ENCODE results near the gene PNKP. TPM values are rescaled to one million over a fixed set of nuclear protein-coding genes. Genes with fewer than 3 reads are reported as not detected.

The PNKP gene
- total and polyA plus RNA-seq, 2 experiments from 2014 or later, result 74.5 to 98.4 TPM

DNA sequence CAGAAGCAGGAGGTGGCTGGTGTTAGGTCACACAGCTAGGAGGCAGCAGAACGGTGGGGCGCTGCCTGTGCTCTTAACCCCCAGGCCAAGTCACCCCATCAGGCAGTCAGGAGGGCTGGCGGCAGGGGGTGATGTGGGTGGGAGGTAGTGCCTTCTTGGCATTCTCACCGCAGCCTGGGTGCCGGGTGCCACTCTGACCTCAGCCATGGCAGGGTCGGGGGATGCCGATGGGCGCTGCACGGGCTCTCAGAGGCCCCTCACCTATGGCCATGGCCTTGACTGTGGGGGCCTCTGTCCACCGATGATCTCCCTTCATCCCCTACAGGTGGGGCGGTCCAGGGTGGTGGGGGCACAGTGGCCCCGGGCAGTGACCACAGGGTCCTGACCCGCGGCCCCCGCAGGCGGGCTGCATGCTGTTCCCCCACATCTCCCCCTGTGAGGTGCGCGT, 10.8 kb downstream of the PNKP start:
- no peak for TF ChIP-seq CTCF (IDR thresholded peaks at IDR 0.05; ENCODE audit: low read depth, low read length)
- peaks cover 49% of the 10 kb centered on the region for H3K36me3 ChIP-seq

GRCh38 chr19:49855676-49856573, 11.5 kb downstream of the PNKP start:
- Histone ChIP-seq H3K4me1 (ENCODE audit: low read depth) (peaks cover 10% of the 10 kb centered on the region), H3K27me3 (no peaks in the 10 kb centered on the region), H3K27ac (peak overlapping the region; percentile 72), H3K9me3 (ENCODE audit: low read depth) (no peaks in the 10 kb centered on the region), H3K4me3 (no peak overlapping the region), H3K36me3 (peaks cover 47% of the 10 kb centered on the region)
- TF ChIP-seq CTCF (IDR thresholded peaks at IDR 0.05; ENCODE audit: low read depth, low read length), result no peak
- no peak for DNase-seq (ENCODE audit: low read depth in 1 of 2, low spot score in 1 of 2)

More for the DNA sequence above, 10.8 kb downstream of the PNKP start:
- no peak overlapping the region for H3K4me3 ChIP-seq
- no peaks in the 10 kb centered on the region for H3K9me3 ChIP-seq (ENCODE audit: low read depth)
- H3K27ac ChIP-seq, result peak overlapping the region; percentile 72
- H3K4me1 ChIP-seq (ENCODE audit: low read depth), result peaks cover 10% of the 10 kb centered on the region
- no peaks in the 10 kb centered on the region for H3K27me3 ChIP-seq
- DNase-seq (ENCODE audit: low read depth in 1 of 2, low spot score in 1 of 2), result no peak

DNA sequence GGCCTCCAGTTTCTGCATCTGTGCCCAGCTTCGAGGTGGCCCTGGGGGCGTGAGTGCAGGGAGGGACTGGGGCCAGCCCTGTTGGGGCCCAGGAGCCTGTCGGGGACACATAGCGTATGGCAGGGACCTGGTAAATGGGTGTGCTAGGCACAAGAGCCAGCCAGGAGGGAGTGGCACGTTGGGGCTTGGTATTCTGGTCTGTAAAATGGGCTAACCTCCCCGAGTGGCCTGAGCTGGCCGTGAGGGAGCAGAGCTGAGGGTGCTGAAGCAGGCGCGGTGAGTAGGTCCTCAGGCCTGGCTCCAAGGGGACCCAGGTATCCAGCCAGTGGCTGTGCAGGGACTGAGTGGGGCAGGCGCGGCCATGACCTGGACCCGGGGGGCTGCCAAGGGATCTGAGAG, 12.1 kb downstream of the PNKP start:
- TF ChIP-seq CTCF (IDR thresholded peaks at IDR 0.05; ENCODE audit: low read depth, low read length), result no peak

DNA sequence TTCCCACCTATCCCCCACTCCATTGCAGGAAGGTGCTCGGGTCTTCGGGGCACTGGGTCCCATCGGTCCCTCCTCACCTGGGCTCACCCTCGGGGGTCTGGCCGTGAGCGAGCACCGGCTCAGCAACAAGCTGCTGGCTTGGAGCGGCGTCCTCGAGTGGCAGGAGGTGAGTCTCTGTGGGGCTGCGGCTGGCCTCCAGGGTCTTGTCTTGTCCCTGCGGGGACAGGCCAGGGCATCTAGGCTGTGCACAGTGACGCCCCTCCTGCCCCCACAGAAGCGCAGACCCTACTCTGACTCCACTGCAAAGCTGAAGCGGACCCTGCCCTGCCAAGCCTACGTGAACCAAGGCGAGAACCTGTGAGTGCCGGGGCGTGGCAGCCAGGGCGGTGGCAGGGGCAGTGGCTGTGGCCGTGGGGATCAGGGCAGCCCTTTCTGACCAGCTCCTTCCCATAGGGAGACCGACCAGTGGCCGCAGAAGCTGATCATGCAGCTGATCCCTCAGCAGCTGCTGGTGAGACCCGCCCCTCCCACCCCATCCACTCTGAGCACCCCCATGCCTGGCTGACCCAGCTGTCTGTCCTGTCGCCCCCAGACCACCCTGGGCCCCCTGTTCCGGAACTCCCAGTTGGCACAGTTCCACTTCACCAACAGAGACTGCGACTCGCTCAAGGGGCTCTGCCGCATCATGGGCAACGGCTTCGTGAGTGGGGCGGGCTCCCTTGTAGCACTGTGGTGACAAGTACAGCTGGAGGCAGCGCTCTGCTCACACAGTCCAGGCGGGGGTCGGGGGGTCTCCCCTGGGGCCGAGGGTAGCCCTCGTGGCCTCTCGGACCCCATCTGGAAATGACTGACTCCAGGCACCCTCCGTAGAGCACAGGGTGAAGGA, 12.8 kb downstream of the PNKP start:
- Histone ChIP-seq H3K27me3 (no peaks in the 10 kb centered on the region), H3K27ac (peak overlapping the region; percentile 35), H3K4me1 (ENCODE audit: low read depth) (peaks cover 10% of the 10 kb centered on the region), H3K4me3 (no peak overlapping the region), H3K9me3 (ENCODE audit: low read depth) (no peaks in the 10 kb centered on the region), H3K36me3 (peaks cover 45% of the 10 kb centered on the region)
- DNase-seq (ENCODE audit: low read depth in 1 of 2, low spot score in 1 of 2), result no peak
- TF ChIP-seq CTCF (IDR thresholded peaks at IDR 0.05; ENCODE audit: low read depth, low read length), result no peak

More for the DNA sequence above, 12.1 kb downstream of the PNKP start:
- no peak overlapping the region for H3K4me3 ChIP-seq
- peaks cover 47% of the 10 kb centered on the region for H3K36me3 ChIP-seq
- H3K27ac ChIP-seq, result peak overlapping the region; percentile 35
- H3K27me3 ChIP-seq, result no peaks in the 10 kb centered on the region
- DNase-seq (ENCODE audit: low read depth in 1 of 2, low spot score in 1 of 2), result no peak
- no peaks in the 10 kb centered on the region for H3K9me3 ChIP-seq (ENCODE audit: low read depth)
- H3K4me1 ChIP-seq (ENCODE audit: low read depth), result peaks cover 10% of the 10 kb centered on the region

DNA sequence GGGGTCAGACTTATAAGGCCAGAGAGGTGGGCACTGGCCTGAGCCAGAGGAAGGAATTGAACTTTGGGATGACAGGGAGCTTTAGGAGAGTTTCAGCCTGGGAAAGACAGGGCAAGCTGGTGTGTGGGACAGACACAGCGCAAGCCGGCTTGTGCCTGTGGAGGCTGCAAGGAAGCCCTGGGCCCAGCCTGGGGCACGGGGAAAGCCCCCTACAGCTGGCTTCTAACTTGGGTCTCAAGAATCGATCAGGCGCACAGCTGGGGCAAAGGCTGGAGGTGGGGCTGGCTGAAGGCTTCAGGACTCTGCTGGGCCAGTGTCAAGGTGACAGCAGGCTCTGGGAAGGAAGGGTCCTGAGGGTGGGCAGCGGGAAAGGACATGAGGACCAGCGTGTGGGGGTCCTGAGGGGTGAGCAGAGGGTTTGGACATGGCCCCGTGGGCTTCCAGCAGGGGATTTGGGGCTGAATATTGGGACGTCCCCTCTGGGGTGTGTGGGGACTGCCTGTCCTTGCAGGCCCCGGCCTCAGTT, 13.5 kb downstream of the PNKP start:
- no peaks in the 10 kb centered on the region for H3K27me3 ChIP-seq
- no peak for TF ChIP-seq CTCF (IDR thresholded peaks at IDR 0.05; ENCODE audit: low read depth, low read length)
- peaks cover 39% of the 10 kb centered on the region for H3K36me3 ChIP-seq
- no peaks in the 10 kb centered on the region for H3K9me3 ChIP-seq (ENCODE audit: low read depth)
- peaks cover 10% of the 10 kb centered on the region for H3K4me1 ChIP-seq (ENCODE audit: low read depth)
- DNase-seq (ENCODE audit: low read depth in 1 of 2, low spot score in 1 of 2), result no peak
- no peak overlapping the region for H3K4me3 ChIP-seq
- H3K27ac ChIP-seq, result peak overlapping the region; percentile 29
